Effector memory CD8-positive, alpha-beta T cell (primary cell): Measurements from ENCODE around the gene TMEM190.
A peak's percentile ranks its signal among the peaks of the same experiment; 100 is the strongest.
"Not testable (repeated sequence)": the region's sequence is repeated elsewhere in the genome, so short reads cannot be mapped to it uniquely, and the experiment has no call there.

Experiments
- ATAC-seq: fragments of 150-1000 bp; cut with Tn5 transposase; replicated peaks from 2 replicates; pipeline ENCODE4 v1.10.0; 2021; ENCODE audit warnings: mild to moderate bottlenecking, moderate library complexity
- DNase-seq, 3 experiments: peaks; one replicate each; pipeline ENCODE4 v3.0.0; 2021
- H3K27ac Mint-ChIP-seq, 2 donors: one replicate each; pipeline ENCODE4 v1.8.0; 2022; ENCODE audit warnings: mild to moderate bottlenecking in 2 of 2, mixed read lengths in 2 of 2, moderate library complexity in 2 of 2
- H3K27me3 Mint-ChIP-seq, 2 donors: one replicate each; pipeline ENCODE4 v1.8.0; 2022; ENCODE audit warnings: mixed read lengths in 2 of 2
- H3K36me3 Mint-ChIP-seq: one replicate; pipeline ENCODE4 v1.8.0; 2022; ENCODE audit warnings: mild to moderate bottlenecking, moderate library complexity, mixed read lengths; ENCODE audit not compliant: insufficient read depth
- H3K4me1 Mint-ChIP-seq, 2 donors: one replicate each; pipeline ENCODE4 v1.8.0; 2022; ENCODE audit warnings: low read depth in 2 of 2, mixed read lengths in 2 of 2
- H3K4me3 Mint-ChIP-seq, 2 donors: one replicate each; pipeline ENCODE4 v1.8.0; 2022; ENCODE audit warnings: mild to moderate bottlenecking in 2 of 2, mixed read lengths in 2 of 2, moderate library complexity in 2 of 2
- H3K9me3 Mint-ChIP-seq, 2 donors: one replicate each; pipeline ENCODE4 v1.8.0; 2022; ENCODE audit warnings: mixed read lengths in 2 of 2

The TMEM190 gene

DNA sequence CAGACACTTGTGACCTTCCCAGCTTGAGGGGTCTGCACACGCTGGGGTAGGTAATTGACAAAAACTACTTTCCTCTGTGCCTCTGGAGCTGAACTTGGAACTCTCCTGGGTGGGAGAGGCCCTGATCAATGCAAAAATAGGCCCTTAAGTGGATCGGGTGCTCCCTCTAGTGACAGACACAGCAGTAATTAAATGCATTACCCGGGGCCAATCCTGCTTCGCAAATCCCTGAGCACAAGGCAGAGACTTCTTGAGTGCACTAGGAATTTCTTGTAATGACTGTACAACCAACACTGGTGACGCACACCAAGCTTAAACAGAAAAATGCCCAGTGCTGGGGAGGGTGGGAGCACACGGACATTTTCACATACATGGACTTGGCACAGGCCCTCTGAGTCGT, 41.6 kb downstream of the TMEM190 start:
- Mint-ChIP-seq H3K27ac (no peak overlapping the region), H3K36me3 (peaks cover 7% of the 10 kb centered on the region), H3K4me3 (no peak overlapping the region), H3K4me1 (peaks cover 7 to 11% of the 10 kb centered on the region in 2 donors), H3K9me3 (no peaks in the 10 kb centered on the region), H3K27me3 (peaks cover 6 to 24% of the 10 kb centered on the region in 2 donors)
- ATAC-seq (peak; percentile 40), DNase-seq (peak; percentile 44 to 52 (median 47))

GRCh38 chr19:55419103-55419502, 42.5 kb downstream of the TMEM190 start:
- no peak overlapping the region for H3K27ac Mint-ChIP-seq
- peaks cover 7% of the 10 kb centered on the region for H3K36me3 Mint-ChIP-seq
- H3K4me3 Mint-ChIP-seq, result no peak overlapping the region
- no peak for ATAC-seq
- H3K9me3 Mint-ChIP-seq, result no peaks in the 10 kb centered on the region
- H3K4me1 Mint-ChIP-seq, result peaks cover 7 to 11% of the 10 kb centered on the region in 2 donors
- H3K27me3 Mint-ChIP-seq, result peaks cover 10 to 29% of the 10 kb centered on the region in 2 donors
- no peak for DNase-seq

- H3K27me3 Mint-ChIP-seq, result peaks cover 15 to 31% of the 10 kb centered on the region in 2 donors
- peaks cover 7 to 11% of the 10 kb centered on the region in 2 donors for H3K4me1 Mint-ChIP-seq
- H3K4me3 Mint-ChIP-seq, result no peak overlapping the region
- peak overlapping the region in 1 of 2 donors; percentile 64 for H3K27ac Mint-ChIP-seq
- H3K9me3 Mint-ChIP-seq, result no peaks in the 10 kb centered on the region
- DNase-seq (no peak), ATAC-seq (no peak)
- H3K36me3 Mint-ChIP-seq, result peaks cover 7% of the 10 kb centered on the region
These were observed 43.1 kb downstream of the TMEM190 start for GRCh38 chr19:55419624-55420236.

DNA sequence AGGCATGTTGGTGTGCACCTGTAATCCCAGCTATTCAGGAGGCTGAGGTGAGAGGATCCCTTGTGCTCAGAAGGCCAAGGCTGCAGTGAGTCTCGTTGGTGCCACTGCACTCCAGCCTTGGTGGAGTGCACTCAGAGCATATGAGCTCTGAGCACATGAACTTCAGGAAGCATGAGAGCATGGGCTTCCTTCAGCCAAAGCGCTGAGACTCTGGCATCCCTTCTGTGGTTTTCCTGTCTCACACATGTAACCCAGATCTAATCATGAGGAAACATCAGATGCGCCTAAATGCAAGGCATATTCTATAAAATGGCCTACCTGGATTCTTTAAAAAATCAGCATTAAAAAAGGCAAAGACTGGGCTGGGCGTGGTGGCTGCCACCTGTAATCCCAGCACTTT, 44.7 kb downstream of the TMEM190 start:
- H3K4me1 Mint-ChIP-seq, result peaks cover 7 to 11% of the 10 kb centered on the region in 2 donors
- not testable (repeated sequence) for H3K36me3 Mint-ChIP-seq, H3K9me3 Mint-ChIP-seq
- H3K4me3 Mint-ChIP-seq, result peak overlapping the region; percentile 72
- H3K27me3 Mint-ChIP-seq, result peaks cover 21 to 39% of the 10 kb centered on the region in 2 donors
- H3K27ac Mint-ChIP-seq, result peak overlapping the region; percentile 75 to 90
- DNase-seq (peak in 2 of 3 experiments; percentile 38 to 39), ATAC-seq (peak; percentile 98)

GRCh38 chr19:55423225-55424005, 46.8 kb downstream of the TMEM190 start:
- no peak for ATAC-seq
- Mint-ChIP-seq H3K36me3 (peaks cover 4% of the 10 kb centered on the region), H3K27me3 (peaks cover 19 to 49% of the 10 kb centered on the region in 2 donors), H3K9me3 (no peaks in the 10 kb centered on the region), H3K4me3 (no peak overlapping the region), H3K4me1 (peaks cover 7 to 8% of the 10 kb centered on the region in 2 donors), H3K27ac (no peak overlapping the region)
- no peak for DNase-seq

GRCh38 chr19:55424518-55424917, 47.9 kb downstream of the TMEM190 start:
- no peak for DNase-seq
- no peak for ATAC-seq
- Mint-ChIP-seq H3K27me3 (peaks cover 27 to 56% of the 10 kb centered on the region in 2 donors), H3K9me3 (no peaks in the 10 kb centered on the region), H3K27ac (no peak overlapping the region), H3K4me1 (peaks cover 7% of the 10 kb centered on the region in 2 donors), H3K36me3 (peaks cover 4% of the 10 kb centered on the region), H3K4me3 (no peak overlapping the region)

- Mint-ChIP-seq H3K36me3 (peaks cover 4% of the 10 kb centered on the region), H3K27ac (no peak overlapping the region), H3K4me1 (peaks cover 7% of the 10 kb centered on the region in 2 donors), H3K4me3 (no peak overlapping the region), H3K9me3 (no peaks in the 10 kb centered on the region), H3K27me3 (peaks cover 39 to 63% of the 10 kb centered on the region in 2 donors)
- no peak for DNase-seq
- no peak for ATAC-seq
These were observed 49.4 kb downstream of the TMEM190 start for GRCh38 chr19:55426042-55426441.
